Kidney capillary endothelial cell (primary cell): Measurements from ENCODE around the gene ODC1.
"Not testable (repeated sequence)": the region's sequence is repeated elsewhere in the genome, so short reads cannot be mapped to it uniquely, and the experiment has no call there.

Experiments used
- DNase-seq: peaks from one replicate; pipeline ENCODE4 v3.0.0-alpha.2; 2018; ENCODE audit warnings: low spot score

Gene ODC1

GRCh38 chr2:10452956-10453904, 5.1 kb upstream of the ODC1 start:
- DNase-seq = no peak

GRCh38 chr2:10452312-10452711, 4.2 kb upstream of the ODC1 start:
- DNase-seq = peak; percentile 52

GRCh38 chr2:10451819-10452218, 3.7 kb upstream of the ODC1 start:
- no peak for DNase-seq

GRCh38 chr2:10449838-10450691, 1.9 kb upstream of the ODC1 start:
- DNase-seq = no peak

- no peak for DNase-seq
These were observed 1.3 kb upstream of the ODC1 start for GRCh38 chr2:10449486-10449831.

- DNase-seq = peak; percentile 91
These were observed 704 bp upstream of the ODC1 start for GRCh38 chr2:10448576-10449485.

GRCh38 chr2:10447300-10447894, 730 bp downstream of the ODC1 start:
- no peak for DNase-seq

- no peak for DNase-seq
These were observed 1.5 kb downstream of the ODC1 start for GRCh38 chr2:10446631-10447030.

GRCh38 chr2:10444463-10444862, 3.7 kb downstream of the ODC1 start:
- DNase-seq = no peak

GRCh38 chr2:10442469-10443126, 5.5 kb downstream of the ODC1 start:
- DNase-seq = not testable (repeated sequence)

GRCh38 chr2:10441948-10442347, 6.2 kb downstream of the ODC1 start:
- DNase-seq = no peak

- peak; percentile 45 for DNase-seq
These were observed 7.4 kb downstream of the ODC1 start for GRCh38 chr2:10440736-10441135.

GRCh38 chr2:10439971-10440370, 8.2 kb downstream of the ODC1 start:
- DNase-seq = no peak

GRCh38 chr2:10439185-10439879, 8.8 kb downstream of the ODC1 start:
- DNase-seq = no peak

GRCh38 chr2:10438688-10439087, 9.4 kb downstream of the ODC1 start:
- no peak for DNase-seq

GRCh38 chr2:10437806-10438205, 10.3 kb downstream of the ODC1 start:
- no peak for DNase-seq

GRCh38 chr2:10436583-10437110, 11.5 kb downstream of the ODC1 start:
- no peak for DNase-seq

GRCh38 chr2:10435820-10436204, 12.3 kb downstream of the ODC1 start:
- DNase-seq = no peak

- peak; percentile 79 for DNase-seq
These were observed 13.0 kb downstream of the ODC1 start for GRCh38 chr2:10434886-10435819.
